M059J (cell line): ENCODE measurements around the gene CNTRL. TPM values are rescaled to one million over a fixed set of nuclear protein-coding genes. Genes with fewer than 3 reads are reported as not detected.

Experiments
- DNase-seq: peaks from one replicate; pipeline ENCODE4 v3.0.0-alpha.2; 2012; ENCODE audit warnings: low read depth
- total RNA-seq: library from RNA; depleted of rRNA; stranded (reverse); fragments of >200 nt; shearing (Covaris generic); gene quantifications from 2 replicates; pipeline ENCODE4 v1.2.3, GENCODE V29; 2014

Gene CNTRL
- total RNA-seq, 1 experiment from 2014 or later = 10.1 TPM

DNA sequence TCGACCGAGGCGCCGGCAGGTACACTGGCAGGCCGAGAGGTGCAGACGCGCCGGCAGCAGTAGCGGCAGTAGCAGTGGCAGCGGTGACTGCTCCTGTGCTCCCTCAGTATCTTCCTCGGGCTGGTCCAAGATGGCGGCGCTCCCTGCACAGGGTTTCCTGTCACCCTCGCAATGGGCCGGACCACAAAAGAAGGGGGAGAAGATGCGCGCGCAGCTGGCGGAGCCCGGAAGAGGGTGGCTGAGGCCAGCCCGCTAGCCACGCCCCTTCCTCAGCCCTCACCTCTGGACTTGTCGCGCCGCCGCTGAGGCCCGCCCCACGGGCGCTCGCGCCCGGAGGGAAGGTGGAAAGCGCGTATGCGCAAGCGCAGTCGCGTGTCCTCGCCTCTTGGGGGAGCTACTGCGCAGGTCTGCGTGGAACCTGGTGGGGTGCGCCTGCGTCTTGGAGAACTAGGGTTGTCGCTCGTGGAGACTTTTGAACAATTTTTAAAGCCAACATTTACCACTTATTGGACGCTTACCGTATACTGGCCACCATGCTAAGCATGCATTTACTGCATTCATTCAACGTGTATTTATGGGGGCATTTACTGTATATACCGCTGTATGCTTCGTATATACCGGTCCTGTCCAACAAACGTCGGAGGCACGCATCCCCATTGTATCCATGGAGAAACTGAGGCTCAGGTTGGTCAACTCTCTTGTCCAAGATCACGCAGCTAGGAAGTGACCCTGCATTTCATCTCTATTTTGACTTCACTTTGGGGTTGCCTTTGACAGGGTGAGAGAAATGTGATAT, 127.2 kb downstream of the CNTRL start, which contains the start of gene RAB14:
Gene RAB14, minus strand, starts transcription at position 132 of the 796 bp plus-strand sequence. CDS start 8,457 bp downstream, outside the sequence.
- DNase-seq = peak; percentile 98

GRCh38 chr9:121204121-121204520, 129.4 kb downstream of the CNTRL start:
- no peak for DNase-seq

DNA sequence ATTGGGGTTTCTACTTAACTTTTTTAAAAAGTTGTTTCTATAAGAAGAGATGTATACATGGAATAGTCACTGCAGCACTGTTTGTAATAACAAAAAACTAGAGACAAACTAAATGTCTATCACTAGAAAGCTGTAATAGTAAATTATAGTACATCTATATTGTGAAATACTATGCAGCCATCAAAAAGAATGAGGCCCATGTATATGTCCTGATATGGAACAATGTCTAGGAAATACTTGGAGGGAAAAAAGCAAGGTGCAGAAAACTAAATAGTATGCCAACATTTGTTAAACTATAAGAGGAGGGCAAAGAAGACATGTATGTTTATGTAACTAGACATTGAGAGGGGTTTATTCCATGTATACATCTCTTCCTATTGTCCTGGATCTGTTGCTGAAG, 129.9 kb downstream of the CNTRL start:
- DNase-seq = no peak

- peak; percentile 88 for DNase-seq
Observed at GRCh38 chr9:121206516-121207370, 132.0 kb downstream of the CNTRL start.

DNA sequence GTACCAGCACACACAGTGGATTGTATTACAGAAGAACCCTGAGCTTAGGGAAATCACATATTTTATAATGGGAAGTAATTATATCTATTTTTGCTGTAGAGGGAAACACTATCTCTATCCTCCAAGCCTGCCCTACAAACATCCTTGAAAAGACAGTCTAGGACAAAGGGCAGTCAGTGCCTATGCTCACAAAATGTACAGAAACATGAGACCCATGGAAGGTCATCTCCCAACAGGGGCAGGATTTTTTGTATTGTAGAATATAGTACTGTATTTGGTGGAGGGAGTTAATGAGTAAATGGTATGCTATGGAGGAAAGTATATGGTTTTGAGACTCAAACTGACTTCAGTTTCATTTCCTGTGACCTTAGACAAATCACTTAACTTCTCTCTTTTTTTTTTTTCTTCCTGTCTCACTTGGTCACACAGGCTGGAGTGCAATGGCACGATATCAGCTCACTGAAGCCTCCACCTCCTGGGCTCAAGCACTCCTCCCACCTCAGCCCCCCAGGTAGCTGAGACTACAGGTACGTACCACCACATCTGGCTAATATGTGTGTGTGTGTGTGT, 132.7 kb downstream of the CNTRL start:
- DNase-seq = no peak

DNA sequence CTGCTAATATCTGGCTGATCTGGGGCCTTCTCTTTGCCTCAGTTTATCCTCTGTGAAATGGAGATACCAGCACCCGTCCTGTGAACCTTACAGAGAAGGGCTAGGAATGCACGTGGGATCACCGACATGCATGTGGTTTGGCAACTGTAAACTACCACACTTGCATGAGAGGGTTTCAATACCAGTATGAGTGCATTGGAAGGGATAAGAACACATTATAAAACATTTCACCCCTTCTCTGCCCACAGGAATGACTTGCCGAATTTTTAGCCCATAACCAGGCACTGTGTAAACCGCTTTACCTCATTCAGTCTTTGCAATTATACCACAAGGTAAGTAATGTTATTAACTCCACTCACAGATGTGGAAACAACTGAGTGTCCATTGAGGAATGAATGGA, 135.8 kb downstream of the CNTRL start:
- DNase-seq = no peak

- DNase-seq = peak; percentile 89
Observed at GRCh38 chr9:121213136-121213806, 138.5 kb downstream of the CNTRL start.

GRCh38 chr9:121214005-121214404, 139.2 kb downstream of the CNTRL start:
- no peak for DNase-seq

- no peak for DNase-seq
Observed at GRCh38 chr9:121216271-121216805, 141.6 kb downstream of the CNTRL start.

DNA sequence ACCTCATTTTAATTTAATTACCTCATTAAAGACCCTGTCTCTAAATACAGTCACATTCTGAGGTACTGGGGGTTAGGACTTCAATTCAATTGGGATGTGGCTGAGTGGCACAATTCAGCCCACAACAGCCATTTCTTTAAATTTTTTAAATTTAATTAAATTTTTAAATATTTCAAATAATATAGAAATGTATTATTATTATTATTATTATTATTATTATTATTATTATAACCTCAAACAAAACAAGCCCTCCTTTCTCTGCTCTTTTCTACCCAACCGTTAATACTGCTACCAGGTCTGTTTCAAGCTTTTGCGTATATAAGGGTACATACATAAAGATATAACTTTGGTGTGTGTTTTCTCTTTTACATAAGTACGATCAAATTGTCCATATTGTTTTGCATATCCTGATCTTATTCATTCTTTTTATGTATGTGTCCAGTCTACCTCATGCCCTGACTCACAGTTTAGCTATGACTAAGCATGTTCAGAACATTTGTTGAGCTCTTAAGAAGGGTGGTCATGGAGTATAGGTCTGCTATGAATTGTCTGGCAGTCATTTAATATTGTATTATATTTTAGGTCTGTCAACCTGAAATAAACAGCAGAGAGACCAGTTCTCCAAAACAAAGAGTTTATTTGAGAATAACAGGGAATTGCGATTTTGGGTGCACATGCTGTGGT, 143.0 kb downstream of the CNTRL start:
- DNase-seq = peak; percentile 46

GRCh38 chr9:121218357-121219027, 143.7 kb downstream of the CNTRL start:
- DNase-seq = no peak

- no peak for DNase-seq
Observed at GRCh38 chr9:121219530-121219929, 144.8 kb downstream of the CNTRL start.

DNA sequence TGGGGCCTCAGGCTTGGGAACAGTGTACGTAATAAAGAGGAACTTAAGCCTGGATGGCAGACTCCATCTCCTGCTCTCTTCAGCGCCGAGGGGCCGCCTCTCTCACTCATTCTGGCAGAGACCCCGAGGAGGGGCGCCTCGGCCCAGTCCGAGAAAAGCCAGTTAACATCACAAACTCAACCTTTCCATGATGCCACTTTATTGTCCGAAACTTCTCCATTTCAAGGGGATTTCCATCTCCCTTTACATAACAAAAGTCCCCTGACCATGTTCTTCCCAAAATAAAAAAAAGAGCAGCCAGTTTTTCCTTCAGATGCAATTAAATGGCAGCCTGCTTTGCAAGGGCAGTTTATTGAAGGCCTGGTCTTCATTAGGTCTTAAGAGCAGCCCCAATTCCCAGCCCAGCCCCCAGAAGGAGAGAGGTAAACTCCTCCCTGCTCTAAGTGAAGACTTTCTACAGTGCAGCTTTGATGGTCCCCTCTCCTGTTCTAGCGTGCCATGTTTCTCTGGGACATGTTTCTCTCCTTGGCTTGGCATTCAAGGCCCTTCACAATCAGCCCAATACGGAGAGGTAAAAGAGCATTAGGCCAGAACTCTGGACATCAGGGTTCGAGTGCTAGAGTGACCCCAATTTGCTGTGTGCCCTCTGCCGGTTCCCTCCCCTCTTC, 146.4 kb downstream of the CNTRL start:
- no peak for DNase-seq

- DNase-seq = no peak
Observed at GRCh38 chr9:121221664-121222055, 146.9 kb downstream of the CNTRL start.

DNA sequence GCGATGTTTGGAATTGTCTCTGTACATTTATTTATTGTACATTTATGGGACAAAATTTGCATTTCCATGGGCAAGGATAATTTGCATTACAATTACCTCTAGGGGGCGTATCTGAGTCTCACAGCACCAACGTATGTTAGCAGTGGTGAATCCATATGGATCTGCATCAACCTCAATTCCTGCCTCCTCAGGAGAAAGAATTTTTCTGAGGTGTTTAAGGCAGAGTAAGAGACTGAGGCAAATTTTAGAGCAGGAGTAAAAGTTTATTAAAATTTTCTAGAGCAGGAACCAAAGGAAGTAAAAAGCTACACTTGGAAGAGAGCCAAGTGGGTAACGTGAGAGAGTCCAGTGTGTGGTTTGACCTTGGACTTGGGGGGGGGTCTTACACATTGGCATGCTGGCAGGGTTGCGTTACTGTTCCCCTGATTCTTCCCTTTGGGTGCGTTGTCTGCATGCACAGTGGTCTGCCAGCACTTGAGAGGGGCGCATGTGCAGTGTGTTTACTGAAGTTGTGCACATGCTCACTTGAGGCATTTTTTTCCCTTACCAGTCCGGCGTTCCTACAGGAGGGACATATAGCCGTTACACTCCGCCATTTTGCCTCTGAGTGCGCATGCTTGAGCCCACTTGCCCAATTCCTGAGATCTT, 147.9 kb downstream of the CNTRL start:
- peak; percentile 52 for DNase-seq

- DNase-seq = no peak
Observed at GRCh38 chr9:121225240-121225639, 150.5 kb downstream of the CNTRL start.

GRCh38 chr9:121226175-121226574, 151.4 kb downstream of the CNTRL start:
- peak; percentile 72 for DNase-seq
